A673 (cell line): ENCODE data around the gene MRPL42.

Experiments
- EZH2 ChIP-seq: fragments of 200-600 bp; sonication (generic); IDR thresholded peaks from 2 replicates; pipeline ENCODE4 v1.6.1; 2017; ENCODE audit warnings: borderline replicate concordance, low read depth, mild to moderate bottlenecking, mixed read lengths, antibody characterized with exemption, low read length; ENCODE audit not compliant: poor library complexity, severe bottlenecking
- TF ChIP-seq, protein P1 (sequence below): fragments of 300-800, 200-600 bp; sonication (generic); conservative IDR thresholded peaks from 2 replicates; pipeline ENCODE4 v1.5.1; 2017; ENCODE audit warnings: low read depth, mild to moderate bottlenecking, antibody characterized with exemption, low read length, moderate library complexity, mixed read lengths

DNA sequence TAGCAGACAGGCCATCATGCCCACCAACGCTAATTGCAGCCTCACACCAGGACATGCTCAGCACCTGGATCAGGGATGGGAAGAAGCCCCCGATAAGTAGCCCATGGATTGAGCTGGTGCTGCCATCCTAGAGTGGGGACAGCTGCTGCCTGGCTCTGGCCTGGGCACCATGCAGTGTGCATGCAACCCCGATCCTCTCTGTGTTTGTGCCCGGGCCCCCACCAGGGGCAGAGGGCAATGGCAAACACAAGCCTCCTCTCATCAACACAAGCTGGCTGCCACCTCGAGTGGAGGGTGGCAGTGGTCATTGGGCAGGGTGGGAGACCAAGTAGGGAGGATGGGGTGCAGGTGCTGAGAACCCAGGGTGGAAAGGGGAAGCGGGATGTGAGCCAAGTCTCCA is 81.9 kb downstream of the MRPL42 start:
- TF ChIP-seq, protein P1, sequence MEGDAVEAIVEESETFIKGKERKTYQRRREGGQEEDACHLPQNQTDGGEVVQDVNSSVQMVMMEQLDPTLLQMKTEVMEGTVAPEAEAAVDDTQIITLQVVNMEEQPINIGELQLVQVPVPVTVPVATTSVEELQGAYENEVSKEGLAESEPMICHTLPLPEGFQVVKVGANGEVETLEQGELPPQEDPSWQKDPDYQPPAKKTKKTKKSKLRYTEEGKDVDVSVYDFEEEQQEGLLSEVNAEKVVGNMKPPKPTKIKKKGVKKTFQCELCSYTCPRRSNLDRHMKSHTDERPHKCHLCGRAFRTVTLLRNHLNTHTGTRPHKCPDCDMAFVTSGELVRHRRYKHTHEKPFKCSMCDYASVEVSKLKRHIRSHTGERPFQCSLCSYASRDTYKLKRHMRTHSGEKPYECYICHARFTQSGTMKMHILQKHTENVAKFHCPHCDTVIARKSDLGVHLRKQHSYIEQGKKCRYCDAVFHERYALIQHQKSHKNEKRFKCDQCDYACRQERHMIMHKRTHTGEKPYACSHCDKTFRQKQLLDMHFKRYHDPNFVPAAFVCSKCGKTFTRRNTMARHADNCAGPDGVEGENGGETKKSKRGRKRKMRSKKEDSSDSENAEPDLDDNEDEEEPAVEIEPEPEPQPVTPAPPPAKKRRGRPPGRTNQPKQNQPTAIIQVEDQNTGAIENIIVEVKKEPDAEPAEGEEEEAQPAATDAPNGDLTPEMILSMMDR: no peak
- no peak for TF ChIP-seq EZH2
